Left ventricle myocardium superior (tissue), 1 donor: ENCODE data around the gene UBA5. TPM values are rescaled to one million over a fixed set of nuclear protein-coding genes. Genes with fewer than 3 reads are reported as not detected.

Experiments
- ATAC-seq: fragments of 200-7000 bp; cut with Tn5 transposase; one replicate; pipeline ENCODE4 v1.9.1; 2020; ENCODE audit warnings: mild to moderate bottlenecking, moderate library complexity
- DNase-seq: peaks from one replicate; pipeline ENCODE4 v3.0.0-alpha.2; 2020
- intact Hi-C: fragments of 100-400 bp; cut with micrococcal nuclease; formaldehyde crosslinking; loops from one replicate; pipeline ENCODE4 v1.11.0; 2022
- total RNA-seq: library from RNA; stranded (reverse); fragmentation: NEBNext Ultra II Directional; extraction: Animal tissue kit (Norgen Biotek cat#: 25700); gene quantifications from one replicate; pipeline ENCODE4 v1.2.1, GENCODE V29; 2021
- donor health status: DM: no; HTN: yes; CAD: no; lungs with severe emphysema.

Gene UBA5
- total RNA-seq, 1 donor from 2014 or later = 38.3 TPM

DNA sequence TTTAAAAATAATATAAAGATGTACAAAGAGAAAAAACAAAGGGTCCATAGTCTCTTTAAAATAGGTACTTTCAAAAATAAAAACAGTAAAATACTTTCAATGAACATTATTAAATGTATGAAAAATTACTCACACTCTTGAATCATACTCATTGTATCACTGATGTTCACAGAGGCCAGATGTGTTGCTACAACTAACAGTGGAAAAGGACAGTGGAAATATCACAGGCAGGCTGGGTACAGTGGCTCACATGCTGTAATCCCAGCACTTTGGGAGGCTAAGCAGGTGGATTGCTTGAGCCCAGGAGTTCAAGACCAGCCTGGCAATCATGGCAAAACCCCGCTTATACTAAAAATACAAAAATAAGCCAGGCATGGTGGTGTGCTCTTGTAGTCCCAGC lies 35.3 kb downstream of the UBA5 start:
- intact Hi-C loops = no loop called here
- no peak for ATAC-seq
- DNase-seq = no peak

DNA sequence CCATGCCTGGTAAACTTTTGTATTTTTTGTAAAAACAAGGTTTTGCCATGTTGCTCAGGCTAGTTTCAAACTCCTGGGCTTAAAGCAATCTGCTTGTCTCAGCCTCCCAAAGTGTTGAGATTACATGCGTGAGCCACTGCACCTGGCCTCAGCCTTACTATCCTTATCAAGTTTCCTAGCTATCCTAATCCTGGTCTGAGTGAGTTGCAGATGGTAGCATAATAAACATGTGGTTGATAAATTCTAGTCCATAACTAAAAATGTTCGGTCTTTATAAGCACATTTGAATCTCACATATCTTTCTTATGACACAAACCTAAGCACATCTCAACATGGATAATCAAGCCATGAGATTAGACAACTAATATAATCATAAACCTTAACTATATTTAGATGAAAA lies 43.6 kb downstream of the UBA5 start:
- intact Hi-C loops = no loop called here
- DNase-seq = no peak
- ATAC-seq = no peak

DNA sequence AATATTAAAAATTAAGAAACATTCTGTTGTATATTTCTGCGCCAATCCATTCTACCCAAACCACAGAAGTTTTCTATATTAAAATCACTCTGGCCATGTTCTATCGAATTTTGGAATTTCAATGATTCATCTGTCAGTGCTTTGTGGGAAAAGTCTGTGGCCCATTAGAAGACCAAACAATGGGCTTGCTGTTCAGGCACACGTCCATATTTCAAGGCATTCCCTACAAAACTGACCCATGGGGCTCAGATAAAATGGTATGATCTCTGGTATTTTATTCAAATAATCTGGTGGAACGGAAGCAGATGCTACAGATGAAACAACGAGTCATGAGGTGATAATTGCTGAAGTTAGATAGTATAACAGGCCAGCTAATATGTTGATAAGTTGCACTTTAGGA lies 49.6 kb downstream of the UBA5 start:
- intact Hi-C loops = no loop called here
- ATAC-seq (no peak), DNase-seq (no peak)

DNA sequence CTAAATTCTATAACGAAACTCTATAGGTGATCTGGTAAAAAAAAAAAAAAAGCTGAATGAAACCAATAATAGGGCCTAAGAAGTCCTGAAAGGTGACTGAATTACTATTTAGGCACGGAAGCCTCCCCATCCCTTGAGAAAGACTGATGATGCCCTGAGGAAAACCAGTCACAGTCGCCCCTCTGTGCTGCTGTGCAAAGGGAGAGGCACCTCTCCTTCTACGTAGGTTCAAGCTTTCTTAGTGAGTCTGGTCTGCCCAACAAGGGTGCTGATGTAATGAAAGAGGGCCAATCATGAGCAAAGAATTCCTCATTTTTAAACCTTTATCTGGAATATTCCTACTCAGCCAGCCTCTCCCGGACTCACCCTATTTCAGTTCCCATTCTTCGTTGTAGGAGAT lies 50.2 kb downstream of the UBA5 start:
- no peak for ATAC-seq
- no peak for DNase-seq
- intact Hi-C loops = no loop called here

DNA sequence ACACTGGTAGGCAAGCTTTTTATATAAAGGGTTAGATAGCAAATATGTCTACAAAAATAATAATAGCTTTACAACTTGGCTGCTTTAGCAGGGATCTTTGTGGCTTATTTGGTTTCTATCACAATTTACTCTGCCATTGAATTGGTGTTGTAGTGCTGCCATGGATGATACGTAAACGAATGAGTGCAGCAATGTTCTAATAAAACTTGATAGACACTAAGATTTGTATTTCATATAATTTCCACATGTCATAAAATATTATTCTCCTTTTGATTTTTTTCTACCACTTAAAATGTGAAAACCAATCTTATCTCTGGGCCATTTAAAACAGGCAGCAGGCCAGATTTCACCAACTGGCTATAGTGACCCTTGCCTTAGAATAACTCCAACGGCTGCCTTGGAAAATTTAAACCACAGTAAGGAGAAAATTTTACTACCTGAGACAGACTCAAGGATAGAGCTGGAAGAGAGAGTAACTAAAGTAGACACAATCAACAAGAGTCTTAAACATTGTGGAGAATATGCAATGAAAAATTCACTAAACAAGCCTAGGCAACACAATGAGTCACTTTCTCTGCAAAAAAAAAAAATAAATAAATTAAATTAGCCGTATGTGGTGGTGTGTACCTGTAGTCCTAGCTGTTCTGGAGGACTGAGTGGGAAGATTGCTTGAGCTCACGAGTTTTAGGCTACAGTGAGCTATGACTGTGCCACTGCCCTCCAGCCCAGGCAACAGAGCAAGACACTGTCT lies 54.0 kb downstream of the UBA5 start:
- peak; percentile 32 for ATAC-seq
- intact Hi-C loops = no loop called here

DNA sequence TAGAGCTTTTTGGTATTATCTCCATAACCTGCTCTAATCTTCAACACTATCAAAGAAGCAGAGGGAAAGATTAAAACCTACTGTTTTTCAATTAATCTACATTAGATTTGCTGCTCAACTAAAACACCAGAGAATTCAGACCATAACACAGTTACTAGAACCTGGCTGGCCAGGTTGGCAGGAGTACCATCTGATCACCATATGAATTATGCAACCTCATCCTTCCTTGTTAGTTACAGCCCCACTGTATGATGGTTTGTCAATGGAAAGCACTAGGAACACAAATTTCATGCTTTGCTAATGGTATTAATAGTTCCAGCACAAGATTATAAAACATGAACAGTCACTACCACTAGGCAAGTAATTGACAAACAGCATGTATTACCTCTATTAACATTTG lies 56.2 kb downstream of the UBA5 start:
- intact Hi-C loops = no loop called here
- ATAC-seq (no peak), DNase-seq (no peak)

More for the DNA sequence above, 54.0 kb downstream of the UBA5 start:
- no peak for DNase-seq

DNA sequence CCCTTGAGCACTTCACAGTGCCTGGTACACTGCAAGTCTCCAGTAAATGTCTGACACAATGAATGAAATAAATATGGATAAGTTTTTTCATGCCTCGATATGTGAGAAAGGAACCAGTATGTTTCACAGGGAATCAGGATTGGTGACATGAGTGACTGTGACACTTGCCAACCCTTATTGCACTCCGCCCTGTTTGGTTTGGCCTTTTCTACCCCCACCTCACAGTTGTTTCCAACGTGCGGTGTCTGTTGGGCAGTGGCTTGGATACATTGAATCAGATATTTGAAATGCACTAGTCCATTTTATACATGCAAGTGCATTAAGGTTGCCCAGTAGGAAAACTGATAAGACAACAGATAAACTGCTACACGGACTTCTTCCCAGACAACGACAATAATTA lies 60.1 kb downstream of the UBA5 start:
- intact Hi-C loops = loop anchor here (5.0 kb wide), 1 partner anchor 852 kb away; the partner anchor contains the start of gene CDV3
- no peak for ATAC-seq
- DNase-seq = no peak

DNA sequence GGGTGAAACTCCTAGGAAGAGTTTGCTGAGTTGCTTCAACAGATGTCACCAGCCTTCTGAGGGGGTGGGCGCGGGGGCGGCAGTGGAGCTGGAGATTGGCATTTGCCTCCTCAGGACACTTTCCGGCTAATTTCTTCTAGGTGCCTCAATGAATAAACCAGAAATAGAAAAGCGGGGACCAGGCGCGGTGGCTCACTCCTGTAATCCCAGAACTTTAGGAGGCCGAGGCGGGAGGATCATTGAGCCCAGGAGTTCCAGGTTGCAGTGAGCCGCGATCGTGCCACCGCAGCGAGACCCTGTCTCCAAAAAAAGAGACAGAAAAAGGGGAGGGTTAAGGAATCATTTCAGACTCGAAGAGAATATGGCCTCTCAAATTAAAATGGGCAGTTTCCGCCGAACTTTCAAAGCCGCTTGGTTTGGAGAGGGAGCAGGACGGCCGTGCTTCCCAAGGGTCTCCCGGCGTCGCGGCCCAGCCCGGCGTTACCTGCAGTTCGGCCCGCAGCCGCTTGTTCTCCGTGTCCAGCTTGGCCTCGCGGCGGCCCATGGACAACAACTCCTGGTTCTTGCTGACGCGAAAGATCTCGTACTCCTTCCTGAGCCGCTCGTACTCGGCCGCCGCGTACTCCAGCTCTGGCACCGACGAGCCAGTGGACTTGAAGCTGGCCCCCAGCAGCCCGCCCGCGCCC lies 61.5 kb downstream of the UBA5 start:
- DNase-seq (peak; percentile 84), ATAC-seq (peak; percentile 30)
- intact Hi-C loops = loop anchor here (5.0 kb wide), 1 partner anchor 851 kb away; the partner anchor contains the start of gene CDV3

DNA sequence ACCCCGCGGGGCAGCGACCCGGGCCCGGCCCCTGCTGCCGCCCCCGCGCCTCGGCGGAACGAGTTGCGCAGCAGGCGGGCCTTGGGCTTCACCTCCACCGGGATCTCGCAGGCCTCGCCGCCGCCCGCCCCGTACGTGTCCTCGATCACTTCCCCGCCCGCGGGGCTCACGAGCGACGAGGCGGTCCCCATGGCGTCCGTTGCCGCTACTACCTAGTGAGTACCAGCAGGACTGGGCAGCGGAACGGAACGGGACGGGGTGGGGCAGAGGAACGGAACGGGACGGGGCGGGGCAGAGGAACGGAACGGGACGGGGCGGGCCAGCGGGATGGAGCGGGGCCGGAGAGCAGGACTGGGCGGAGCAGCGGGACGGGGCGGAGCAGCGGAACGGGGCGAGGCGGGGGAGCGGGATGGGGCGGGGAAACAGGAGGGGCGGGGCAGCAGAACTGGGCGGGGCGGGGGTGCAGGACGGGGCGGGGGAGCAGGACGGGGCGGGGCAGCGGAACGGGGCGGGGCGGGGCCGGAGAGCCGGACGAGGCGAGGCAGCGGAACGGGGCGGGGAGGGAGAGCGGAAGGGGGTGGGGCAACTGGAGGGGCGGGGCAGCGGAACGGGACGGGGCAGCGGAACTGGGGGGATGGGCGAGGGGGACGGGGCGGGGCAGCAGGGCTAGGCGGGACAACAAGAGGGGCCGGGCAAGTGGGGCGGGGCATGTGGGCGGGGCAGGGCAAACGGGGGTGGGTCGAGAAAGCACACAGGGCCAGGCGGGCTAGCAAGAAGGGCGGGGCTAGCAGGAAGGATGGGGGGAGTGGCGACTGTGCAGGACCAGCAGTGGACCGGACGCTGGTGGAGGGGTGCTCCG lies 62.3 kb downstream of the UBA5 start, which contains the start of gene NPHP3:
TSS of gene NPHP3 (minus strand) at position 245 of the 859 bp plus-strand sequence. CDS start at position 191, 54 bp downstream.
- intact Hi-C loops = loop anchor here (5.0 kb wide), 1 partner anchor 850 kb away; the partner anchor contains the start of gene CDV3
- DNase-seq = peak; percentile 97
- ATAC-seq = peak; percentile 92

DNA sequence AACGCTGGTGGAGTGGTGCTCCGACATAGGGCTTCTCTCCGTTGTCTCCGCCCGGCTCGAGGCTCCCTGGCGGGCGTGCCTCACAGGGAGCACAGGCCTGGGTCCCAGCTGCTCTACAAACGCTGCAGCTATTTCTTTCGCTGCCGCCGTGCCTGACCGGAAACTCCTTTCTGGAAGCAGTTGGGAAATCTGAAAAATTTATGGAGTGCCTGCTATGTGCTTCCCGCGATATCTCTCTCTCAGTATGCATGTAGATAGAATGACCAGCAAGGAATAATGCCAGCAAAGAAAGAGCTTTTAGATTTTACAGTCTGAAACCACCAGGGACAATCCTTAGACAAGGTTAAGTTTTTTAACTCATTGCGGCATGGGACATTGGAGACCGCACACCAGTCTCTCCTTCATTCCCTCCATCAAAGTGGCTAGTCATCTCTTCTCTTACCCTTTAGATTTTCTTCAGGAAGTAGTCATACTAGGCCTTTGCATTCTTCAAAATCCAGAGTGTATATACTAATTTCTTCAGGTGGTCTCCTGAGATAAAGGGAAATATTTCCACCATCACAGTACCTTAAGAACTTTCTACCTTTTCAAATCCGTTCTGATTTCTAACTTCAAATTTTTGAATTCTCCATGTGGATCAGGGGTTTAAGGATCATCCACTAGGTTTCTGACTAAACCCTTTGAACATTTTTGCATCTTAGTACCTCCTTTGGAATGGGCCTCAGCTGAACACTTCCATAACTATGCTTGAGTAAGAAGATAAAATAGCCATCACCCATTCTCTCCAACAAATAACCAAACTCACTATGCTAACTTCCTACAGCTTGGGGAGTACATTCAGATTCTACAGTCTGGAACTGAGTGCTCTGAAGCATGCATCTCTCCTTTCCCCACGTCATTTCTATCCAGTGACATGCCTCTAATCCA lies 63.2 kb downstream of the UBA5 start:
- no peak for ATAC-seq
- DNase-seq = no peak
- intact Hi-C loops = loop anchor here (5.0 kb wide), 1 partner anchor 849 kb away; the partner anchor contains the start of gene CDV3

DNA sequence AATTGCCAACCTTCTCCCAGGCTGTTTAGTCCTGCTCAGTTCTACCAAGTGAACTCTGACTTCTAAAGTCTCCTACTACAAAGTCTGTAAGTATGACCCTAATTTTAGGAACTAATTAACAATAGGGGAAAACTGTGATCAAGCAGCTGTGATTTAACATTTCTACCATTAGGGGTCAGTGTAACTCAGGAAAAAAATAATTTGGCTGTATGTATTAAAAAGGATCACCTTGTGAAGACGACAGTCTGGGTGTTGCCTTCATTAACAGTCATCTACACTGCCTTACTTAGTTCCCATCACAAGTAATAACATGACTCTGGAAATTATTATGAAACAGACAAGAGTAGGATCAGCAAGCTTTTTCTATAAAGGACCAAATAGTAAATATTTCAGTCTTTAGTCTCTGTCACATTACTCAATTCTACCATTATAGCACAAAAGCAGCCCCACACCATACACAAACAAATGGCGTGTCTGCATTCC lies 66.3 kb downstream of the UBA5 start:
- intact Hi-C loops = loop anchor here (5.0 kb wide), 1 partner anchor 696 kb away; no protein-coding TSS in a partner anchor
- DNase-seq (no peak), ATAC-seq (no peak)

Other genes starting within 250 kb of the UBA5 start
- 30.3 TPM for gene DNAJC13, start 242.8 kb upstream of the UBA5 start, total RNA-seq
- gene ACKR4, start 63.1 kb upstream of the UBA5 start, total RNA-seq = 1.4 TPM
- 16.8 TPM for gene ACAD11, start 520 bp upstream of the UBA5 start, total RNA-seq
- 9.2 TPM for gene NPHP3, start 62.1 kb downstream of the UBA5 start, total RNA-seq